C4-2B (cell line): ENCODE measurements around the gene ESR2.

Source experiments
- H3K27ac ChIP-seq: fragments of 450-650 bp; 2 replicates; pipeline ENCODE4 v1.5.1; 2017
- ZFX ChIP-seq: fragments of 450-650 bp; IDR thresholded peaks from 2 replicates; pipeline ENCODE4 v1.6.1; 2017
- TF ChIP-seq, protein P1 (sequence below): fragments of 450-650 bp; conservative IDR thresholded peaks from 2 replicates; pipeline ENCODE4 v1.5.1; 2017; ENCODE audit warnings: mild to moderate bottlenecking

Gene ESR2

DNA sequence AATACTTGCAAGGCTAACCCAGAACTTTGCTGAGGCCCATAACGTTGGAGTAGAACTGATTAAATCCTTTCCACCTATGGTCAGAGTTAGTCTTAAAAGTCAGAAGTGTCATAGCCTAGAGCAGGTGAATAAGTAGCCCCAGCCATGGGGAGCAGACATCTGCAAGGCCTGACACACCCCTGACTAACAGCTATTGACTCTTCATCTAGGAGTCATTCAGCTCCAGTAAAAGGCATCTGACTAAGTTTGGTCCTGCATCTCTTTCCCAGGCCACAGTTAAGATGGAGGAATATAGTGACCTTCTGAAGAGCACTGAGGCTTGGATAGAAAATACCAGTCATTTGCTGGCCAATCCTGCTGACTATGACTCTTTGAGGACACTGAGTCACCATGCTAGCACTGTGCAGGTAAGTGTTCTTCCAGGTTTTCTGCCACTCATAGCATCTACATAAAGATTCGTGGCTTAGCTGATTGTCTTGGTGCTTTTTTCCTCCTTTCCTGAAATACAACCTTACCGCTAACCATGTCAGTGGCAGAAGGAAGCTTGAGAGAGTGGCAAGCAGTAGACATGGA, 212.9 kb downstream of the ESR2 start:
- no peak overlapping the region for H3K27ac ChIP-seq
- TF ChIP-seq, protein P1, sequence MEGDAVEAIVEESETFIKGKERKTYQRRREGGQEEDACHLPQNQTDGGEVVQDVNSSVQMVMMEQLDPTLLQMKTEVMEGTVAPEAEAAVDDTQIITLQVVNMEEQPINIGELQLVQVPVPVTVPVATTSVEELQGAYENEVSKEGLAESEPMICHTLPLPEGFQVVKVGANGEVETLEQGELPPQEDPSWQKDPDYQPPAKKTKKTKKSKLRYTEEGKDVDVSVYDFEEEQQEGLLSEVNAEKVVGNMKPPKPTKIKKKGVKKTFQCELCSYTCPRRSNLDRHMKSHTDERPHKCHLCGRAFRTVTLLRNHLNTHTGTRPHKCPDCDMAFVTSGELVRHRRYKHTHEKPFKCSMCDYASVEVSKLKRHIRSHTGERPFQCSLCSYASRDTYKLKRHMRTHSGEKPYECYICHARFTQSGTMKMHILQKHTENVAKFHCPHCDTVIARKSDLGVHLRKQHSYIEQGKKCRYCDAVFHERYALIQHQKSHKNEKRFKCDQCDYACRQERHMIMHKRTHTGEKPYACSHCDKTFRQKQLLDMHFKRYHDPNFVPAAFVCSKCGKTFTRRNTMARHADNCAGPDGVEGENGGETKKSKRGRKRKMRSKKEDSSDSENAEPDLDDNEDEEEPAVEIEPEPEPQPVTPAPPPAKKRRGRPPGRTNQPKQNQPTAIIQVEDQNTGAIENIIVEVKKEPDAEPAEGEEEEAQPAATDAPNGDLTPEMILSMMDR = no peak
- TF ChIP-seq ZFX = no peak

DNA sequence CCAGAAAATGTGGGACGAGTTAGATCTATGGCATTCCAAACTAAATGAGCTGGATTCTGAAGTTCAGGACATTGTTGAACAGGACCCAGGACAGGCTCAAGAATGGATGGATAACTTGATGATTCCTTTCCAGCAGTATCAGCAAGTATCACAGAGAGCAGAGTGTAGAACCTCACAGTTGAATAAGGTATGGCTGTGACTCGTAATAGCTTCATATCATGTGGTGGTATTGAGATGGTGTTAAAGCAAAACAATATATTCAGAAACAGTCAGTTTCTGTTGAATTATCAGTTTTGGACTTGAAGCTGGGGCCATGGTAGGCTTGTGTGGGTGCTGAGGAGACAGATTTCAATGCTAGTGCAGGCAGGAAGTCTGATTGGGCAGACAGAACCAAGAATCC, 213.7 kb downstream of the ESR2 start:
- no peak overlapping the region for H3K27ac ChIP-seq
- no peak for TF ChIP-seq ZFX
- TF ChIP-seq, protein P1 = no peak

DNA sequence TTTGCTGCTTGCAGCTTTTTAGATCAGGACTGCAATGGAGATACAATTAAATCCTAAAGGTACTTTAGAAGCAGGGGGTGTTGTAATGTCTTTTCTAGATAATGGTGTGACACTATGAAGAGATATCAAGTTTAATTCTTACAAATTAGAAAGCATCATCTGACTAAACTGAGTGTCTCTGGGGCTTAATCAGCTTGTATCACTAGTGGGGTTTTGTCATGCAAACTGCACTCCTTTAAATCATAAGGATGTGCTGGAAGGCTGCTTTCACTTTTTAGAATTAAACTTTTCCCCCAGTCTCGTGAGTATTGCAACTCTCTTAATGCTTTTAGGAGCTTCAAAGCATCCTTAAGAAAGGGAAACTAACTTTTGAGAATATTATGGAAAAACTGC, 218.6 kb downstream of the ESR2 start:
- no peak overlapping the region for H3K27ac ChIP-seq
- no peak for TF ChIP-seq ZFX
- TF ChIP-seq, protein P1 = no peak

DNA sequence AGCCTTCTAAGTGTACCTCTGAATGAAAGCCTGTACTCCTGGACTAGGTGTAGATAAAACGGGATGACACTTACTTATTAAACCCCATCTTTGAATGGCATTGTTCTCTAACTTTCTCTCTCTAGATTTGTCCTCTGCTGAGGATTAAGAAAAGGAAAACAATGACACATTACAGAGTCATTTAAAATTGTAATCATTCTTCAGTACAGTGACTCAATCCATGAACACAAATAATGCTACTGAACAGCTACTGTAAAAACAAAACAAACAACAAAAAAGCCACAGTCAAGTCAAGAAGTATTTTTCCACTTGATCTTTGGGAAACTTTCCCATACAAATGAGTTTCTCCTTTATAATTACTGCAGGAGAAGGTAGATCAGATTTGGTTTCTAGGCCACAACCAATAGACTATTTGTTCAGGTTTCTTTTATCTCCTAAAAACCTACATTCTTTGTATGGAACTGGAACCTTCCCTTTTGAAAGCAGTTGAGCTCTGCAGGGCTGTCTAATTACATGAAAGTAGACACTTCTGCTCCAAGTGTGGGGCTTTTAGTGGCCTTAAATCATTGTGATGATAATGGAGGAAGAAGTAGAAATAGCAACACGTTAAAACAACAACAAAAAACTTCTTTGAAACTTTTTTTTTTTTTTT, 219.1 kb downstream of the ESR2 start:
- no peak for TF ChIP-seq ZFX
- TF ChIP-seq, protein P1 = no peak
- H3K27ac ChIP-seq = no peak overlapping the region

DNA sequence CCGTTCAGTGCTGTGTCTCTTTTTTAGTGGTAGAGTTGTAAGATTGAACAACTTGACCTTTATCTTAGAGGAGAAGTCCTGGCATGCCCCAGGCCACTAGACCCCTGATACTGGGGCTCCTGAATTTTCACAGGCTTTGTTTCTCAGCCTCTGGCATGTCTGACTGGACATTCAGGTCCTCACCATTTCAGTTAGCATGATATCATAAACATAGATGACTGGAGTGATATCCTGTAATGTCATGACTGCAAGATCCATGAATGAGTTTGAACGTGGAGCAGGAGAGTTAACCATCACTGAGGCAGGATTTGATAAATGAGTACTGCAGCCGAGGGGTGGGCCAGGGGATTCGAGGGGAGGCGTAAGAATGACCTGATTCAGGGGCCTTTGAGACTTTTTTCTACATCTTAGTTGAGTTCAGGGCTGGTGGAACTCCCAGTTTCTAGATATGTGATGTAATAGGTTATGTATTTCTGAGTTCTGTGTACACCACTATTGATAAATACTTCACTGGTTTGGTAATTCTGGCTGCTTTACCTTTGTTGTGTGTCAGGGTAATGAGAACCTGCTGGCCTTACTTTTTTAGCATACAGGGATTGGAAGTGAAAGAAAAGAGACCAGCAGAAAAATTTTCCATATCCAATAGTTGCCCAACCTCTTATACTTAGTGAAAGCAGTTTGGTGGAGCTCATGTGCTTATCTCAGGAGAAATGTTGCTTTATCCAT, 224.4 kb downstream of the ESR2 start:
- H3K27ac ChIP-seq = no peak overlapping the region
- TF ChIP-seq, protein P1 = no peak
- TF ChIP-seq ZFX = no peak

DNA sequence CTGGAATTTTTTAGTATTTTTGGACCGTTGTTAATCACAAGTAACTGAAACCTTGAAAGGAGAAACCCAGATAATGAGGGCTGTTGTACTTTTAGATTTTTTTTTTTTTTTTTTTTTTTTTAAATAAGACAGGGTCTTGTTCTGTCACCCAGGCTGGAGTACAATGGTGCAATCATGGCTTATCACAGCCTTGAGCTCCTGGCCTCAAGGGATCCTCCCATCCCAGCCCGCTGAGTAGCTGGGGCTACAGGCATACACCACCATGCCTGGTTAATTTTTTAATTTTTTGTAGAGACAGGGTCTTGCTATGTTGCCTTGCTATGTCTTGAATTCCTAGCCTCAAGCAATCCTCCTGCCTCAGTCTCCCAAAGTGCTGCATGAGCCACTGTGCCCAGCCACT, 229.7 kb downstream of the ESR2 start:
- no peak overlapping the region for H3K27ac ChIP-seq
- TF ChIP-seq, protein P1 = no peak

DNA sequence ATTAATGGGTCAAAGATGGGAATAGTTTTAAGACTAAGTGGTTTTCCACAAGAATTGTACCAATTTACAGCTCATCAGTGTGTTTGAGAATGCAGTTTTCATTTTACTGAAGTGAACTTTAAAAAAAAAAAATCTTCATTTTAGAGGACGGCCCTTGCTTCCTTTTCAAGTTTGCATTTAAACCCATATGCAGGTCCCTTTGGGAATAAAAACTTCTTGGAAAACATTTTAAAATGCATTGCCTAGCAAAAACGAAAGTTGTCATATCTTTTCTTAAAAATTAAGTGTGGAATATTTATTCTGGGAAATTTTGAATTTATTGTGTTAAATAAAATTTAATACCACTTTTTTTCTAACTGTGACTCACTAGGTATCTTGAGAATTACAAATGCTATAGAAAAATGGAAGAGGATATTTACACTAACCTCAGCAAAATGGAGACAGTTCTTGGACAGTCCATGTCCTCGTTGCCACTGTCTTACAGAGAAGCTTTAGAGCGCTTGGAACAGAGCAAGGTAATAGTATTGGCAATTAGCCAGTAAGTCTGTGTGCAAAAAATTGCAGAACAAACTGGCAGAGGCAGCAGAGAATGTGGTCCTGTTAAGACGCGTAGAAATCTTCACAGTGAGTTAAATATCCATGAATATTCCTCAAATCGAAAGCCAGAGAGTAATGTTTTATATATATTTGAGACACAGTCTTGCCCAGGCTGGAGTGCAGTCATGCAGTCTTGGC, 231.6 kb downstream of the ESR2 start:
- no peak for TF ChIP-seq ZFX
- TF ChIP-seq, protein P1 = no peak
- H3K27ac ChIP-seq = no peak overlapping the region
